AG04450 (cell line): ENCODE data around the gene CXCR4. TPM values are rescaled to one million over a fixed set of nuclear protein-coding genes. Genes with fewer than 3 reads are reported as not detected.

ENCODE experiments used
- CTCF ChIA-PET: fragments of 300-600, 350-600 bp; formaldehyde crosslinking; extraction: SDS; loops from one replicate; lab custom pipeline; 2022; ENCODE audit warnings: antibody characterized with exemption, inconsistent platforms; lab: Charles Lee
- POLR2A ChIA-PET: fragments of 350-600 bp; formaldehyde crosslinking; extraction: SDS; loops from one replicate; lab custom pipeline; 2021; ENCODE audit warnings: antibody characterized with exemption, inconsistent platforms; lab: Yijun Ruan, JAX
- DNase-seq: peaks from one replicate; pipeline ENCODE4 v3.0.0-alpha.2; 2011; ENCODE audit warnings: low read depth, low spot score
- H3K27ac ChIP-seq: one replicate; pipeline ENCODE4 v1.5.1; 2012; ENCODE audit warnings: low read depth, low read length, control low read depth
- H3K27me3 ChIP-seq: one replicate; pipeline ENCODE4 v1.6.0; 2012; ENCODE audit warnings: low read length; ENCODE audit not compliant: control insufficient read depth, insufficient read depth
- H3K4me3 ChIP-seq: 2 replicates; pipeline ENCODE4 v1.5.1; 2011; ENCODE audit warnings: mild to moderate bottlenecking, low read depth, low read length, control low read depth
- H3K9me3 ChIP-seq: 2 replicates; pipeline ENCODE4 v1.5.1; 2012; ENCODE audit warnings: low read length; ENCODE audit not compliant: control insufficient read depth, insufficient read depth
- CTCF ChIP-seq: IDR thresholded peaks from 2 replicates; pipeline ENCODE4 v1.5.1; 2011; ENCODE audit warnings: low read depth, low read length, control low read depth, inconsistent platforms
- polyA plus RNA-seq: library from polyadenylated mRNA; depleted of rRNA; stranded (reverse); fragments of >200 nt; gene quantifications from 2 replicates; pipeline ENCODE4 v1.2.3, GENCODE V29; 2011

The CXCR4 gene
- polyA plus RNA-seq, 1 experiment: not detected

GRCh38 chr2:136119717-136120675 is 2.0 kb upstream of the CXCR4 start:
- no peak for DNase-seq
- POLR2A ChIA-PET: no interaction called here
- no peaks in the 10 kb centered on the region; the same call in 1 of the 2 replicates for H3K9me3 ChIP-seq
- no peak overlapping the region for H3K4me3 ChIP-seq
- no peak overlapping the region for H3K27ac ChIP-seq
- TF ChIP-seq CTCF: no peak
- H3K27me3 ChIP-seq: peaks cover 44% of the 10 kb centered on the region
- CTCF ChIA-PET: no interaction called here

- no peak overlapping the region for H3K4me3 ChIP-seq
- H3K27ac ChIP-seq: no peak overlapping the region
- no peaks in the 10 kb centered on the region; the same call in 1 of the 2 replicates for H3K9me3 ChIP-seq
- ChIA-PET CTCF (no interaction called here), POLR2A (no interaction called here)
- peaks cover 47% of the 10 kb centered on the region for H3K27me3 ChIP-seq
- no peak for DNase-seq
- no peak for TF ChIP-seq CTCF
Measured at GRCh38 chr2:136118819-136119716, 1.1 kb upstream of the CXCR4 start.

GRCh38 chr2:136117391-136117841 is 533 bp downstream of the CXCR4 start:
- no peak overlapping the region for H3K27ac ChIP-seq
- DNase-seq: no peak
- ChIA-PET POLR2A (no interaction called here), CTCF (no interaction called here)
- peaks cover 47% of the 10 kb centered on the region for H3K27me3 ChIP-seq
- H3K4me3 ChIP-seq: no peak overlapping the region
- H3K9me3 ChIP-seq: no peaks in the 10 kb centered on the region; the same call in 1 of the 2 replicates
- TF ChIP-seq CTCF: no peak

GRCh38 chr2:136116813-136117390 is 1.0 kb downstream of the CXCR4 start:
- POLR2A ChIA-PET: no interaction called here
- DNase-seq: no peak
- no peaks in the 10 kb centered on the region; the same call in 1 of the 2 replicates for H3K9me3 ChIP-seq
- CTCF ChIA-PET: no interaction called here
- no peak overlapping the region for H3K27ac ChIP-seq
- peaks cover 47% of the 10 kb centered on the region for H3K27me3 ChIP-seq
- H3K4me3 ChIP-seq: no peak overlapping the region
- TF ChIP-seq CTCF: no peak
